GM18907 (cell line): ENCODE results near the gene KIF2C.
"Not testable (repeated sequence)": the region's sequence is repeated elsewhere in the genome, so short reads cannot be mapped to it uniquely, and the experiment has no call there.

Experiments used
- ATAC-seq: cut with Tn5 transposase; IDR thresholded peaks from one replicate; pipeline ENCODE4 v1.9.1; 2021; ENCODE audit warnings: mild to moderate bottlenecking, moderate library complexity; ENCODE audit not compliant: unreplicated experiment

The KIF2C gene

GRCh38 chr1:44718091-44718490, 21.5 kb upstream of the KIF2C start:
- ATAC-seq, result no peak

- ATAC-seq, result no peak
These were observed 20.3 kb upstream of the KIF2C start for GRCh38 chr1:44719318-44719717.

GRCh38 chr1:44720281-44720680, 19.4 kb upstream of the KIF2C start:
- ATAC-seq, result no peak

GRCh38 chr1:44721485-44722361, 17.9 kb upstream of the KIF2C start:
- peak; percentile 75 for ATAC-seq

- ATAC-seq, result no peak
These were observed 16.6 kb upstream of the KIF2C start for GRCh38 chr1:44723064-44723463.

DNA sequence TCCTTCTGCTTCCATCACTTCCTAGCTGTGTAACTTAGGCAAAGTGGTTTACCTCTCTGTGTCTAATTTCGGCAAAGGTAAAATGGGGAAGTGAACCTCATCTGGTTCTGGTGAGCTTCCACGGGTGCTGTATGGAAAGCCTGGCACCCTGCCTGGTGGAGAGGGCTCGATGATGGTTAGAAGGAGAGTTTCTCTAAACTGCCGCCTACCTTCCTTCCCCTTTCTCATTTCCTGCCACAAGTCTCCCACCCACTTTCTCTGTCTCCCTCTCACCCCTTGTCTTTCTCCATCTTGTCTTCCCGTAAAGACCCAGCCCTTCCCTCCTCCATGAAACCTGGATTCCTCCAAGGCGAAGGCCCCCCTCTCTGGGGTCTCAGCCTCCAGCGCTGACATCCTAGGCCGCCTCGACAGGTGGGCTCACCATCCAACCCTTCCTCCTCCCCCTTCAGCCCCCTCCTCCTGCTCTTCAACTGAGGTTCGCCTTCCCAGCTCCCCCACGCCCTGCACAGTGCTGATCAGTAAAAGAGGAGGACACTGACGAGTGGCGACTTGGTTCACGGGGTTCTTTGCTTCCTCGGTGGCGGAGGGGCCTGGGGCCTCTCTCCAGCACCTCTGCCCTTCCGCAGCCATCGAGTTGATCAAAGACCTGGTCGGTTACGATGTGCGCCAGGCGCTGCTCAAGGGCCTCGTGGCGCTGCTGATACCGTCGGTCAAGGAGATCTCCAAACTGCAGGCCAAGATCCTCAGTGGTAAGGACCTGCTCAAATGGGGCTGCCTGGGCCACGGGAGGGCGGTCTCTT, 15.9 kb upstream of the KIF2C start:
- ATAC-seq, result no peak

DNA sequence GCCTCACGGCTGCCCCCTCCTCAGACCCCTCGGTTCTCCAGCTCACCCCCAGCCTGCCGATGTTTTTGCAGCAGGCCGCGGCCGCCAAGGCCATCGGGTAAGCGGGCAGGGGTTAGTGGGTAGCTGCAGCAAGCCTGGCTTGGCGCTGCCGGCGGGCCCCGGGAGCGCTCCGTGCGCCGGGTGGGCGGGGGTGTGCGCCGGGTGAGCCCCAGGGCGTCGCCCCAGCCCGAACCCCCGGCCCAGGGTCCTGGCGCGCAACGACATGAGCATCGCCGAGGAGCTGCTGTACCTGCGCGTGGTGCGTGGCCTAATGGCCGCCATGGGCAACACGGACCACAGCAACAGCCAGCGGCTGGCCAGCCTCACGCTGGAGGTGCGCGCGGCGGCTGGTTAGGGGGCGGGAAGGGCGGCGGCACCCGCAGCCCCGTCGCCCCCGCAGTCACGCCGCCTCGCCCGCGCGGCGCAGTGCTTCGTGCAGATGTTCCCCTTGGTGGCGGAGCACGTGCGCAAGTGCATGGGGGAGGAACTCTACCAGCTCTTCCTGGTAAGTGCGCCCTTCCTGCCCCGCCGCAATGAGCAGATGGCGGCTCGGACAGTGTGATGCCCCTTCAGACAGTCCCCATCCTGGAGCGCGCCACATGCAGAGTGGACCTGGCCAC, 15.2 kb upstream of the KIF2C start:
- ATAC-seq, result no peak

DNA sequence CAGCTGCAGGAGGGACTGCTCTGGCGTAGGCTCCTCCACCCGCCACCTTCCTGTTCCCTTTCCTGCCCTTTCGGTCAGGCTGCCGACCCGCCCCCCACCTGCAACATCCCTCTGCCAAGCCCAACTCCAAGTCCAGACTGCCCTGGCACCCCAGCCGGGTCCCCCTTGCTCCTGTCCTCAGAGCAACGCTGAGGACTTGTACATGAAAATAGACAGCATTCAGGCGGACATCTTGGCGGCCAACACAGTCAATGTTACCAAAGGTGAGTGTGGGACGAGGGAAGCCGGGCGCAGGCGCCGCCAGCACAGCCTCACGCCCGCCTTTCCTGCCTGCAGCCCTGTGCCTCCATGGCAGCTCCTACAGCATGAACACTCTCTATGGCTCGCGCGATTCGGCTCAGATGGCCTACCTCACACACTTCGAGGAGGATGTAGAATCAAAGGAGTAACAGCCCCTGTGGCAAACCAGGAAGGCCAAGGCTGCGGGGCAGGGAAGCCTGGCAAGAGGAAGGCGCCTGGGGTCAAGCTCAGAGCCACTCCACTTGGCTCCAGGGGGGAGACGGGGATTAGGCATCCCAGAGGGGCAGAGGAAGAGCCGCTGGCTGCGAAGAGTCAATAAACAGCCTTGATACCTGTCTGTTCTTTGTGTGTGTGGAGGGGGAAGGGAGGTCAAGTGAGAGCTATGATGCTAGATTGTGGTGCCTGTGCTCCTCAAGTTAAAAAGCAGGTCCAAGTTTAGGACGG, 14.5 kb upstream of the KIF2C start:
- no peak for ATAC-seq

GRCh38 chr1:44730741-44731512, 8.7 kb upstream of the KIF2C start, which contains the start of gene RNU5D-1:
Gene RNU5D-1 (minus strand): TSS chr1:44731170.
- peak; percentile 67 for ATAC-seq

DNA sequence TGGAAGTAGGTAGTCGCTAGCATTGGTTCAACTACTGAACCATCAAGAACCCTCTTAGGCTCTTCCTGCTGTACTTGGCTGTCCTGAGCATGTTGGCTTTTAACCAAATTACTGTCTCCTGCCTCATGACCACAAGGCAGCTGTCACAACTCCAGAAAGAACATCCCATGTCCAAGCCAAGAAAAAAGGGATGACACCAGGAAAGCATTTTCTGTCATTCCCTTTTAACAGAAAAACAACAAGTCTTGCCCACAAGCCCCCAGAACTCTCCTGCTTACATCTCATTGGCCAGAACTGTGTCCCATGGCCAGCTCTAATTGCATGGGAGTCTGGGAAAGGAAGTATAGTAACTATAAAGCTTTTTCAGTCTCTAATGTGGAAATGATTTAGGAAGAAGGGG, 6.3 kb upstream of the KIF2C start:
- ATAC-seq, result no peak

GRCh38 chr1:44733784-44734183, 5.9 kb upstream of the KIF2C start:
- ATAC-seq, result no peak

DNA sequence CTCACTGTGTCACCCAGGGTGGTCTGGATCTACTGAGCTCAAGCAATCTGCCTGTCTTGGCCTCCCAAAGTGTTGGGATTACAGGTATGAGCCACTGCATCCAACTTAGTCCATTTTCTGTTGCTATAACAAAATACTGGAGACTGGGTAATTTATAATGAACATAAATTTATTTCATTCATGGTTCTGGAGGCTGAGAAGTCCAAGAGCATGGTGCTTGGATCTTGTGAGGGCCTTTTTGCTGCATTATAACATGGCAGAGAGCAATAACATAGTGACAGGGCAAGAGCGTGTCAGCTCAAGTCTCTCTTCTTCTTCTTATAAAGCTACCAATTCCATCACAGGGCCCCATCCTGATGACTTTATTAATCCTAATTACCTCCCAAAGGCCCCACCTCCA, 3.6 kb upstream of the KIF2C start:
- ATAC-seq, result no peak

GRCh38 chr1:44738953-44739306, 707 bp upstream of the KIF2C start:
- not testable (repeated sequence) for ATAC-seq

- no peak for ATAC-seq
These were observed 561 bp downstream of the KIF2C start for GRCh38 chr1:44740179-44740617.

DNA sequence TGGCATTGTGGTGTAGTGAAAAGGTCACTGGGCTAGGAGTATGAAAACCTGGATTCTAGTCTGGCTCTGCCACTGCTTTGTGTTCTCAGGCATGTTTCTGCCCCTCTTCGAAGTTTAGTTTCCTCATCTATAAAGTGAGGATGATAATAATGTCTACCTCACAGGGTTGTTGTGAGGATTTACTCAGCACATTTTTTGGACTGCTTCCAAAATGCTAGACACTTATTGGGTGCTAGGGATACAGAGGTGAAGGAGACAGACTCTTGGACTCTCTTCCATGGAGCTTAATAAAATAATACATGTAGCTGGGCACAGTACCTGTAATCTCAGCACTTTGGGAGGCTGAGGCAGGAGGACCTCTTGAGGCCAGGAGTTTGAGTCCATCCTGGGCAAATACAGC, 3.6 kb downstream of the KIF2C start:
- ATAC-seq, result no peak

GRCh38 chr1:44747878-44748277, 8.2 kb downstream of the KIF2C start:
- no peak for ATAC-seq

DNA sequence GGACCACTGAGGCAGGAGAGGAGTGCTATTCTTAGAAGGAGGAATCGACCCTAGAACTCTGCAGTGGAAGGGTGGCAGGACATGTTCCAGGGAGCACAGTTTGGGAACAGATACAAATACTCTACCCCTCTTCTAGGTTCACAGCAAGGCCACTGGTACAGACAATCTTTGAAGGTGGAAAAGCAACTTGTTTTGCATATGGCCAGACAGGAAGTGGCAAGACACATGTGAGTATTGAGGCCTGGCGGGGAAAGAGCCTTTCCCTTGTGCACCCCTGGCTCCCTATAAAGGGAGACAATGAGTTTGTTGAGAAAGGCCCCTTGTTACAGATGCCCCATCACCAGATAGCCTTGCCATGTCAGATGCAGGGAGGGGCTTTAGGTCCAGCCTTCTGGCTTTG, 17.8 kb downstream of the KIF2C start:
- peak; percentile 71 for ATAC-seq

- no peak for ATAC-seq
These were observed 19.4 kb downstream of the KIF2C start for GRCh38 chr1:44759077-44759476.

DNA sequence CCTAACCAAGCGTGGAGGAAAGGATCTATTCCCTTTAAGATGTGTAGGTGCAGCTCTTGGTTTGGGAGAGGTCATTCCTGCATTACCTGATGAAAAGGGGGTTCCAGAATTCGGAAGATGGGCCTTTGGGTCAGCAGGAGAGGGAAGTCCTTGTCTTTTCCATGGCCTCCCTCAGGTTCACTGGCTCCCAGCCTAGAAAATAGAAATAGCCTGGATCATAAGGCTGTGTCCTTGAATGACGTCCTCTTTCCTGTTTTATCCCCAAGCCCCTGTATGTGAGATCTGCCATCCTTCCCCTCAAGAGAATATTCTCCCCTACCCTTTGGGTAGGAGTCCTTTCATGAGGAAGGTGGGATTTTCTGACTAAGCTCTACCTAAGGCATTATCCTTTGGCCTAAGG, 21.2 kb downstream of the KIF2C start:
- ATAC-seq, result no peak

DNA sequence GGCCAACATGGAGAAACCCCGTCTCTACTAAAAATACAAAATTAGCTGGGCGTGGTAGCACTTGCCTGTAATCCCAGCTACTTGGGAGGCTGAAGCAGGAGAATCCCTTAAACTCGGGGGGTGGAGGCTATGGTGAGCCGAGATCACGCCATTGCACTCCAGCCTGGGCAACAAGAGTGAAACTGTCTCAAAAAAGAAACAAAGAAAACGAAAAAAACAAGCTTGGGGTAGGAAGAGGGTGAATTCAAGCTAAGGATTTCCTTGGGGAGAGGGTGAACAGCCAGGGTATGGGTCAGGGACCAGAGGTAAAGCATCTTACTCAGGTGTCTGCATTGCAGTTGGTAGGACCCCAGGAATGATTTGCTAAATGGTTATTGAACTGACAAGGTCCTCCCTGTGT, 26.8 kb downstream of the KIF2C start:
- not testable (repeated sequence) for ATAC-seq
